ENCODE results near the gene RPS27. TPM values are rescaled to one million over a fixed set of nuclear protein-coding genes. Genes with fewer than 3 reads are reported as not detected.

The RPS27 gene
- total and polyA plus RNA-seq, 2 of the 13 experiments (the other 11 are each of a cell fraction or from before 2014, with no cell fraction given) = 3,737 to 9,964 TPM

DNA sequence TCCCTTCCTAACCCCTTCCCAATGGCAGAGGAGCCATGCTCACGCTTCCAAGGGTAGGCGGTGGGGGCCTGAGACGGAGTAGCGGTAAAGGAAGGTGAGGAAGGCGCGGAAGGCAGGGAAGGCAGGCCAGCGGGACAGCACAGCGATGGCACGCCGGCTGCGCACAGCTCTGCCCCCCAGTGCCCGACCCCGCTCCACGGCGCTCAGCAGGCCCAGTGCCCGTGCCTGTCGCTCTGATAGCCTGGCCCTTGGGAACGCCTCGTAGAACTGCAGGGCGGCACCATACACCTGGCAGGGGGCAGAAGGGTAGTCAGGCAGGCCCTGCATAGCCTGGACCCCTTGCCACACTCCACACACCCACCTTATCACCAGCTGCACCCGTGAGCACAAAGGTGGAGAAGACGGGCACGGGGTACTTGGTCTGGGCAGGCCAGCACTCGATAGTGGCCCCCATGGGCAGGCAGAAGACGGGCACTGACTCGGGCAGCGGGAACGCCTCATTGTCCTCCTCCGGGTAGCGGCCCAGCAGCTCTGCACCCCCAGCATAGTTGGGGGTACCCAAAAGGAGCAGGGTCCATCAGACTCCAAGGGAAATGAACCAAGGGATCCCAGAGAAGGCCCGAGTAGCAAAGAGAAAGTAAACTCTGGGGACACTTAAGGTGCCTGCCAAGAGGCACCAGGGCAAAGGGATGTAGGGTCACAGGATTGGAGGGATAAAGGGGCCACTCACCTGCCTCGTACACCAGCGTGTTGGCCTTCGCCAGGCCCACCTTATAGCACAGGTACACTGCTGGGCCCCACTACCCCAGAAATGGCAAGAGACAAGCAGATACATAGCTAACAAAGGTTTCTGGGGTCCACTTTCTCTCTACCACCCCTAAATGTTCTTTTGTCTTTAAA lies 48.5 kb upstream of the RPS27 start (continued):
- TF ChIP-seq POLR2A (IDR thresholded peaks at IDR 0.05; ENCODE audit: insufficient read depth in 1 of 2, low read depth in 2 of 2, low read length in 2 of 2) (no peak), KAT7 (CRISPR knock-in tag; IDR thresholded peaks at IDR 0.05; ENCODE audit: borderline replicate concordance) (no peak), MBNL3 (CRISPR knock-in tag; conservative IDR thresholded peaks at IDR 0.05) (no peak), ZFP90 (CRISPR knock-in tag; IDR thresholded peaks at IDR 0.05; ENCODE audit: borderline replicate concordance) (no peak), ZNF468 (CRISPR knock-in tag; IDR thresholded peaks at IDR 0.05) (no peak), TBL1XR1 (IDR thresholded peaks at IDR 0.05; ENCODE audit: borderline replicate concordance, low read length, partially characterized antibody) (no peak), HES4 (CRISPR knock-in tag; IDR thresholded peaks at IDR 0.05; ENCODE audit: borderline replicate concordance) (no peak), THYN1 (CRISPR knock-in tag; IDR thresholded peaks at IDR 0.05; ENCODE audit: borderline replicate concordance, low read depth) (no peak), CBX1 (IDR thresholded peaks at IDR 0.05; ENCODE audit: low read depth) (no peak)
- TF ChIP-seq, protein P1, sequence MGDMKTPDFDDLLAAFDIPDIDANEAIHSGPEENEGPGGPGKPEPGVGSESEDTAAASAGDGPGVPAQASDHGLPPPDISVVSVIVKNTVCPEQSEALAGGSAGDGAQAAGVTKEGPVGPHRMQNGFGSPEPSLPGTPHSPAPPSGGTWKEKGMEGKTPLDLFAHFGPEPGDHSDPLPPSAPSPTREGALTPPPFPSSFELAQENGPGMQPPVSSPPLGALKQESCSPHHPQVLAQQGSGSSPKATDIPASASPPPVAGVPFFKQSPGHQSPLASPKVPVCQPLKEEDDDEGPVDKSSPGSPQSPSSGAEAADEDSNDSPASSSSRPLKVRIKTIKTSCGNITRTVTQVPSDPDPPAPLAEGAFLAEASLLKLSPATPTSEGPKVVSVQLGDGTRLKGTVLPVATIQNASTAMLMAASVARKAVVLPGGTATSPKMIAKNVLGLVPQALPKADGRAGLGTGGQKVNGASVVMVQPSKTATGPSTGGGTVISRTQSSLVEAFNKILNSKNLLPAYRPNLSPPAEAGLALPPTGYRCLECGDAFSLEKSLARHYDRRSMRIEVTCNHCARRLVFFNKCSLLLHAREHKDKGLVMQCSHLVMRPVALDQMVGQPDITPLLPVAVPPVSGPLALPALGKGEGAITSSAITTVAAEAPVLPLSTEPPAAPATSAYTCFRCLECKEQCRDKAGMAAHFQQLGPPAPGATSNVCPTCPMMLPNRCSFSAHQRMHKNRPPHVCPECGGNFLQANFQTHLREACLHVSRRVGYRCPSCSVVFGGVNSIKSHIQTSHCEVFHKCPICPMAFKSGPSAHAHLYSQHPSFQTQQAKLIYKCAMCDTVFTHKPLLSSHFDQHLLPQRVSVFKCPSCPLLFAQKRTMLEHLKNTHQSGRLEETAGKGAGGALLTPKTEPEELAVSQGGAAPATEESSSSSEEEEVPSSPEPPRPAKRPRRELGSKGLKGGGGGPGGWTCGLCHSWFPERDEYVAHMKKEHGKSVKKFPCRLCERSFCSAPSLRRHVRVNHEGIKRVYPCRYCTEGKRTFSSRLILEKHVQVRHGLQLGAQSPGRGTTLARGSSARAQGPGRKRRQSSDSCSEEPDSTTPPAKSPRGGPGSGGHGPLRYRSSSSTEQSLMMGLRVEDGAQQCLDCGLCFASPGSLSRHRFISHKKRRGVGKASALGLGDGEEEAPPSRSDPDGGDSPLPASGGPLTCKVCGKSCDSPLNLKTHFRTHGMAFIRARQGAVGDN (CRISPR knock-in tag; IDR thresholded peaks at IDR 0.05) = 0 out of 2 replicates have a peak, but pooled peaks have one; percentile 1
- TF ChIP-seq, protein P2, sequence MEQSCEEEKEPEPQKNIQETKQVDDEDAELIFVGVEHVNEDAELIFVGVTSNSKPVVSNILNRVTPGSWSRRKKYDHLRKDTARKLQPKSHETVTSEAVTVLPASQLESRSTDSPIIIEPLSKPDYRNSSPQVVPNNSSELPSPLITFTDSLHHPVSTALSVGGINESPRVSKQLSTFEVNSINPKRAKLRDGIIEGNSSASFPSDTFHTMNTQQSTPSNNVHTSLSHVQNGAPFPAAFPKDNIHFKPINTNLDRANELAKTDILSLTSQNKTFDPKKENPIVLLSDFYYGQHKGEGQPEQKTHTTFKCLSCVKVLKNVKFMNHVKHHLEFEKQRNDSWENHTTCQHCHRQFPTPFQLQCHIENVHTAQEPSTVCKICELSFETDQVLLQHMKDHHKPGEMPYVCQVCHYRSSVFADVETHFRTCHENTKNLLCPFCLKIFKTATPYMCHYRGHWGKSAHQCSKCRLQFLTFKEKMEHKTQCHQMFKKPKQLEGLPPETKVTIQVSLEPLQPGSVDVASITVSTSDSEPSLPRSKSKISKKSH (CRISPR knock-in tag; IDR thresholded peaks at IDR 0.05; ENCODE audit: borderline replicate concordance) = no peak
- TF ChIP-seq, protein P3, sequence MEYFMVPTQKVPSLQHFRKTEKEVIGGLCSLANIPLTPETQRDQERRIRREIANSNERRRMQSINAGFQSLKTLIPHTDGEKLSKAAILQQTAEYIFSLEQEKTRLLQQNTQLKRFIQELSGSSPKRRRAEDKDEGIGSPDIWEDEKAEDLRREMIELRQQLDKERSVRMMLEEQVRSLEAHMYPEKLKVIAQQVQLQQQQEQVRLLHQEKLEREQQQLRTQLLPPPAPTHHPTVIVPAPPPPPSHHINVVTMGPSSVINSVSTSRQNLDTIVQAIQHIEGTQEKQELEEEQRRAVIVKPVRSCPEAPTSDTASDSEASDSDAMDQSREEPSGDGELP (IDR thresholded peaks at IDR 0.05; ENCODE audit: borderline replicate concordance, low read depth) = no peak
